ENCODE measurements around the gene CCNJL.

The CCNJL gene

GRCh38 chr5:160207061-160207460 is 105.3 kb downstream of the CCNJL start:
- no peak for TF ChIP-seq CTCF (conservative IDR thresholded peaks at IDR 0.05; ENCODE audit: low read depth)
- no peak overlapping the region for H3K27ac ChIP-seq
- ChIA-PET CTCF (no interaction called here), POLR2A (ENCODE audit: low non-redundant PET) (no interaction called here)
- DNase-seq (ENCODE audit: low spot score) = no peak
